ENCODE measurements around the gene DHTKD1.
"Not testable (repeated sequence)": the region's sequence is repeated elsewhere in the genome, so short reads cannot be mapped to it uniquely, and the experiment has no call there.

DHTKD1 gene

GRCh38 chr10:12150163-12150562 lies 81.4 kb downstream of the DHTKD1 start:
- DNase-seq (ENCODE audit: low read depth in 2 of 2) = no peak

DNA sequence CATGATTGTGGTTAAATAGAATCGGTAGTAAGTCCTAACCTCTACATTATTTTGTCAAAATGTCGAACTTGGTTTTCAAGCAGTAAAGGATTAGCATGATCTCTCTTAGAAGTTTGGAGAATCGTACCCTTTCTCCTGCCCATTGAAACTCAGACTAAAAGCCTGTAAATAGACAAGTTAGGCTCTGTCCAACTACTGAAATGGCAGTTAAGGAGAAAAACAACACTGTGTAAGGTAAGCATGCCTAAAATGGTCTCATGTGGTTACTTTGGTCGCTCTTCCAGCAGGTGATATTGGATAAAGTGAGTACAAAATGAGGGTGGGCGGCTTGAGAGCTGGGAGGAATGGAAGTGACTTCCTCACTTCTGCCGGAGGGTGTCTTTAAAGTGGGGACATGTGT lies 85.8 kb downstream of the DHTKD1 start:
- DNase-seq (ENCODE audit: low read depth in 2 of 2) = no peak

- DNase-seq (ENCODE audit: low read depth in 2 of 2) = no peak
These were observed 87.8 kb downstream of the DHTKD1 start for GRCh38 chr10:12156367-12157123.

DNA sequence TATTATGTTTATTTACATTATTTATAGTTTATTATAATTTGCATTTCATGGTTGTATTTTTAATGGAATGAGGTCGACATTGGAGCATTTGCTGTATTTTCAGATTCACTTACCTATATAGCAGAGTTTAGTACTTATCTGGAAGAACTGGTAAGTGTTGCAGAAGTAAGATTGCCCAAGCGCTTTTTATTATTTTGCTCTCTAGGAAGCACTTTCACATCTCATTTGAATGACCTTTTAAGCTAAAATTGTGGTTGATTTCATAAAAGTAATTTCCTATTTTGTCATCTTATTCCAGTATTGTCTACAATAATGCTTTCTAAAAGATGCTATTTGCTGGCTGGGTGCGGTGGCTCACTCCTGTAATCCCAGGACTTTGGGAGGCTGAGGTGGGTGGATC lies 89.4 kb downstream of the DHTKD1 start:
- DNase-seq (ENCODE audit: low read depth in 2 of 2) = no peak

DNA sequence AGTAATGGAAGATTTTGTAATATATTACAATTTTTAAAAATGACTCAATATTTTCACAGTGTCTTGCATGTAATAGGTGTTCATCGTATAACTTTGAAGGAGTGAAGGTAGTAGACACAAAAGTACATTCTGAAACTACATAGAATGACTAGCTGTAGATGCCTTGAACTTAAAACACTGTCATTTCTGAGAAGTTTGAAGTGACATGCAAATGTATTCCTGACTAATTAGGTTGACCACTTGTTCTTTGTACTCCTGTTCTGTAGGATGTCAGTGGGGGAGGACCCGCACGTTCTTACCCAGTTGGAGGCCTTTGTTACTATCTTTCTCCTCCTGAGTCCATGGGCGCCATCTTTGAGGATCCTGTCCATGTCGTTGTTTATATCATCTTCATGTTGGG lies 91.9 kb downstream of the DHTKD1 start:
- DNase-seq (ENCODE audit: low read depth in 2 of 2) = no peak

DNA sequence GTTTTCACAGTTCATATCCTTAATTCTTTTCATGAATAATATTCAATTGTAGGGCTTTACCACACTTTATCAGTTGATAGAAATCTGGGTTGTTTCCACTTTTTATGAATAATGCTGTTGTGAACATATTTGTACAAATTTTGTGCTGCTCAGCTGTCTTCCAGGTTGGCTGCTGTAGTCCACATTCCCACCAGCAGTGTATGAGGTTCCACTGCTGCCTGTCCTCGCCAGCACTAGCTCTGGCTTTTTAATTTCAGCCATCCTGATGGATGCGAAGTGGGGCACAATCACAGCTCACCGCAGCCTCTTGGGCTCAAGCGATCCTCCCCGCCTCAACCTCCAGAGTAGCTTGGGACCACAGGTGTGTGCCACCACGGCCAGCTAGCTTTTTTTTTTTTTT lies 94.2 kb downstream of the DHTKD1 start:
- no peak for DNase-seq (ENCODE audit: low read depth in 2 of 2)

DNA sequence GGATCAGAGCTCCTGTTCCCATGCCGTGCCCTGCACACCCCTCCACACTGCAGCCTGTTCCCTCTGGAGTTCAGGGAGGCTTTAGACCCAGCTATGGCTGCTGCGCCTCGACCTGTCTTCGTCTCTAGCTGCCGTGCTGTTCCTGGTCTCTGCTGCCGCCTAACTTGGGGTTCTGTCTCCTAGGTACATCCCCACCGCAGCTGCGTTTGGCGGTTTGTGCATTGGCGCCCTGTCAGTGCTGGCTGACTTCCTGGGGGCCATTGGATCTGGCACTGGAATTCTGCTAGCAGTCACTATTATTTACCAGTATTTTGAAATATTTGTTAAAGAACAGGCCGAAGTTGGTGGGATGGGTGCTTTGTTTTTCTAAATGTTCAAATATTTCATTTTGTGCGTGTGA lies 95.3 kb downstream of the DHTKD1 start:
- DNase-seq (ENCODE audit: low read depth in 2 of 2) = no peak

DNA sequence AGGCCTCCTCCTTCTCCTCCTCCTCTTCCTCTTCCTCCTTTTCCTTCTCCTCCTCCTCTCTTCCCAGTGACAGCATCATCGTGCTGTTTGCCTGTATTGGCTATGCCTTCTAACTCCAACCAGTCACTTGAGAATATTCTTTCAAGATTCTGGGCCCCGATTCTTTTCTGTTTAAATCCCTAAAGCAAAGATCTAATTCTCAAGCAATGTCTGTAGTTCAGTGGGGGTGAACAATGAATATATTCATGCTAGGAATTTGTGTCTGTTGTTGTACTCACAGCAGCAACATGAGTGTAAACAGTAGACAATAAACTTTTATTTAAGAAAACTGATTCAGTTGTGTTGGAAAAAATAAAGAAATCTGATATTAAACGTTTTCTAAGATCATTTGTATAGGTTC lies 96.3 kb downstream of the DHTKD1 start:
- no peak for DNase-seq (ENCODE audit: low read depth in 2 of 2)

- no peak for DNase-seq (ENCODE audit: low read depth in 2 of 2)
These were observed 97.4 kb downstream of the DHTKD1 start for GRCh38 chr10:12165999-12166775.

DNA sequence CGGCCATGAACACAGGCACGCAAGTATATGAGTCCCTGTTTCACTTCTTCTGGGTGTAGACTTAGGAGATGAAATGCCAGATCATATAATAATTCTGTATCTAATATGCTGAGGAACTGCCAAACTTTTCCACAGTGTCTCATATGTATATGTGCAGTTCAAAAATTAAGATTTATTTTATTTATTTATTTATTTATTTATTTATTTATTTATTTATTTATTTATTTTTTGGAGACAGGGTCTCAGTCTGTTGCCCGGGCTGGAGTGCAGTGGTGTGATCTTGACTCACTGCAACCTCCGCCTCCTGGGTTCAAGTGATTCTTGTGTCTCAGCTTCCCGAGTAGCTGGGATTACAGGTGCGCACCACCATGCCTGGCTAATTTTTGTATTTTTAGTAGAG lies 102.8 kb downstream of the DHTKD1 start:
- DNase-seq (ENCODE audit: low read depth in 2 of 2) = not testable (repeated sequence)

All from stimulated activated CD8-positive, alpha-beta memory T cell treated with anti-CD3 and anti-CD28 coated beads, Interleukin-7, amount 100 ng/mL, for 4 hours (primary cell).